Activated CD8-positive, alpha-beta memory T cell treated with anti-CD3 and anti-CD28 coated beads for 1 hour (primary cell): ENCODE results near the gene OGFOD1.

Experiments
- DNase-seq, 2 donors: peaks; one replicate each; pipeline ENCODE4 v3.0.0-alpha.2; 2020; ENCODE audit warnings: low read depth in 1 of 2; ENCODE audit errors: extremely low read depth in 1 of 2

The OGFOD1 gene

DNA sequence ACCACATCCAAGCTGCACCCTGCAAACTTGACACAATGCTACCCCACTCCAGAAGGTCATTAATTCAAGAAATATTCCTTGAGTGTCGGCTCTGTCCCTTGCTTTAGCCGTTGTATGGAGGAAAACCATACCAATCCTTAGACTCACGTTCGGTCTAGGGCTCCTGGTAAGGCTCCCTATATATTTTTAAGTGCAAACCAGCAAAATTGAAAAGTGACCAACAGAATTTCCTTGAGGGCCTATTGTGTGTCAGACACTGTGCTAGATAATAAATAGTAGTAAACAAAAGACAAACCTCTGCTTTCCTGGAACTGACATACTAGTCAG, 68.9 kb downstream of the OGFOD1 start:
- DNase-seq, result no peak

DNA sequence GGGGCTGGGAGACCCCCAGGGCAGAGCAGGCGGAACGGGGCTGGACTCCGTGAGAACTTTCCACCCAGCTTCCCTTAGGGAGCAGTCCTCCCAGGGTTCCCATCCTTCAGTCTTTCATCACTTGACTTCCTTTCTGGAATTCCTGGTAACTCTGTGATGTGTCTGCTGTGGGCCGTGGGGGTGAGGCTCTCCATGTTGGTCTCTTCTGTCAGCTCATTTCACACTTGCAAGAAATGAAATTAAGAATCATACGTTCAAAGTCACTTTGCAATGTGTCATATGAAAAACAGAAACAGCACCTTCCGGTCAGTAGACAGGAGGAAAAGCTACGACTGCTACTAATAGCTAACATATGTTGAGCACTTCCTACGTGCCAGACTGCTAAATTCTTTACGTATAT, 73.9 kb downstream of the OGFOD1 start:
- DNase-seq, result no peak
